DND-41 (cell line): ENCODE data around the gene HSD3B1.

Experiments
- ATAC-seq: fragments of 200-7000 bp; cut with Tn5 transposase; 3 replicates; pipeline ENCODE4 v1.9.1; 2021; ENCODE audit warnings: low read depth; ENCODE audit not compliant: insufficient read depth
- DNase-seq: peaks from one replicate; pipeline ENCODE4 v3.0.0-alpha.2; 2020
- H2AFZ ChIP-seq: 2 replicates; pipeline ENCODE4 v1.6.0; 2012; ENCODE audit warnings: low read depth, low read length
- H3K27ac ChIP-seq: 2 replicates; pipeline ENCODE4 v1.5.1; 2012; ENCODE audit warnings: low read length, inconsistent platforms
- H3K27me3 ChIP-seq: fragments of 200-600 bp; sonication (generic); 2 replicates; pipeline ENCODE4 v1.6.0; 2012; ENCODE audit warnings: low read length, mild to moderate bottlenecking, inconsistent platforms; ENCODE audit not compliant: insufficient read depth, poor library complexity
- H3K36me3 ChIP-seq: 2 replicates; pipeline ENCODE4 v1.5.1; 2012; ENCODE audit warnings: low read length, inconsistent platforms; ENCODE audit not compliant: insufficient read depth
- H3K4me1 ChIP-seq: 2 replicates; pipeline ENCODE4 v1.5.1; 2012; ENCODE audit warnings: mild to moderate bottlenecking, low read length; ENCODE audit not compliant: insufficient read depth
- H3K4me2 ChIP-seq: 2 replicates; pipeline ENCODE4 v1.6.0; 2012; ENCODE audit warnings: mild to moderate bottlenecking, moderate library complexity, low read length, inconsistent platforms; ENCODE audit not compliant: insufficient read depth
- H3K4me3 ChIP-seq, 2 experiments: fragments of 200-600 bp in 1 of 2; shearing (Covaris generic) in 1 of 2; 2 replicates each; pipeline ENCODE4 v1.5.1; 2012 to 2016; ENCODE audit warnings: inconsistent platforms in 2 of 2, low read length in 2 of 2, mild to moderate bottlenecking in 2 of 2, low read depth in 1 of 2, moderate library complexity in 1 of 2
- H3K79me2 ChIP-seq: 2 replicates; pipeline ENCODE4 v1.6.0; 2012; ENCODE audit warnings: low read length, inconsistent platforms; ENCODE audit not compliant: insufficient read depth
- H3K9ac ChIP-seq: 2 replicates; pipeline ENCODE4 v1.6.0; 2012; ENCODE audit warnings: low read depth, mild to moderate bottlenecking, inconsistent platforms, low read length, moderate library complexity
- H3K9me3 ChIP-seq: 2 replicates; pipeline ENCODE4 v1.5.1; 2012; ENCODE audit warnings: low read length, moderate library complexity, mild to moderate bottlenecking, inconsistent platforms; ENCODE audit not compliant: insufficient read depth, severe bottlenecking
- H4K20me1 ChIP-seq: 2 replicates; pipeline ENCODE4 v1.6.0; 2012; ENCODE audit warnings: low read length; ENCODE audit not compliant: insufficient read depth
- EZH2 ChIP-seq: IDR thresholded peaks from 3 replicates; pipeline ENCODE4 v1.6.1; 2012; ENCODE audit warnings: borderline replicate concordance, low read depth, mild to moderate bottlenecking, moderate library complexity, low read length, inconsistent platforms; ENCODE audit not compliant: severe bottlenecking
- TF ChIP-seq, protein P1 (sequence below): IDR thresholded peaks from 2 replicates; pipeline ENCODE4 v1.5.1; 2012; ENCODE audit warnings: borderline replicate concordance, low read length, moderate library complexity, mild to moderate bottlenecking; ENCODE audit not compliant: poor library complexity, severe bottlenecking; ENCODE audit errors: extremely low read depth

Gene HSD3B1

GRCh38 chr1:119535381-119535780 lies 28.4 kb downstream of the HSD3B1 start:
- Histone ChIP-seq H3K79me2 (no peaks in the 10 kb centered on the region), H3K27me3 (no peaks in the 10 kb centered on the region), H3K27ac (no peak overlapping the region), H3K36me3 (no peaks in the 10 kb centered on the region), H3K4me2 (no peak overlapping the region), H4K20me1 (no peaks in the 10 kb centered on the region), H3K4me1 (no peaks in the 10 kb centered on the region), H3K9ac (no peak overlapping the region), H3K4me3 (no peak overlapping the region), H3K9me3 (no peaks in the 10 kb centered on the region), H2AFZ (no peak overlapping the region)
- DNase-seq (no peak), ATAC-seq (no peak)
- TF ChIP-seq, protein P1, sequence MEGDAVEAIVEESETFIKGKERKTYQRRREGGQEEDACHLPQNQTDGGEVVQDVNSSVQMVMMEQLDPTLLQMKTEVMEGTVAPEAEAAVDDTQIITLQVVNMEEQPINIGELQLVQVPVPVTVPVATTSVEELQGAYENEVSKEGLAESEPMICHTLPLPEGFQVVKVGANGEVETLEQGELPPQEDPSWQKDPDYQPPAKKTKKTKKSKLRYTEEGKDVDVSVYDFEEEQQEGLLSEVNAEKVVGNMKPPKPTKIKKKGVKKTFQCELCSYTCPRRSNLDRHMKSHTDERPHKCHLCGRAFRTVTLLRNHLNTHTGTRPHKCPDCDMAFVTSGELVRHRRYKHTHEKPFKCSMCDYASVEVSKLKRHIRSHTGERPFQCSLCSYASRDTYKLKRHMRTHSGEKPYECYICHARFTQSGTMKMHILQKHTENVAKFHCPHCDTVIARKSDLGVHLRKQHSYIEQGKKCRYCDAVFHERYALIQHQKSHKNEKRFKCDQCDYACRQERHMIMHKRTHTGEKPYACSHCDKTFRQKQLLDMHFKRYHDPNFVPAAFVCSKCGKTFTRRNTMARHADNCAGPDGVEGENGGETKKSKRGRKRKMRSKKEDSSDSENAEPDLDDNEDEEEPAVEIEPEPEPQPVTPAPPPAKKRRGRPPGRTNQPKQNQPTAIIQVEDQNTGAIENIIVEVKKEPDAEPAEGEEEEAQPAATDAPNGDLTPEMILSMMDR = no peak
- no peak for TF ChIP-seq EZH2

GRCh38 chr1:119537966-119538365 lies 31.0 kb downstream of the HSD3B1 start:
- no peaks in the 10 kb centered on the region for H3K79me2 ChIP-seq
- H3K4me1 ChIP-seq = no peaks in the 10 kb centered on the region
- no peaks in the 10 kb centered on the region for H4K20me1 ChIP-seq
- H3K9ac ChIP-seq = no peak overlapping the region
- no peak overlapping the region for H2AFZ ChIP-seq
- H3K27ac ChIP-seq = no peak overlapping the region
- no peak overlapping the region for H3K4me2 ChIP-seq
- H3K36me3 ChIP-seq = no peaks in the 10 kb centered on the region
- H3K4me3 ChIP-seq = no peak overlapping the region
- H3K9me3 ChIP-seq = no peaks in the 10 kb centered on the region
- ATAC-seq = no peak
- TF ChIP-seq, protein P1 = no peak
- TF ChIP-seq EZH2 = no peak
- no peak for DNase-seq
- peaks cover 8% of the 10 kb centered on the region for H3K27me3 ChIP-seq

GRCh38 chr1:119539636-119540035 lies 32.6 kb downstream of the HSD3B1 start:
- TF ChIP-seq EZH2 = no peak
- TF ChIP-seq, protein P1 = no peak
- Histone ChIP-seq H2AFZ (no peak overlapping the region), H3K36me3 (no peaks in the 10 kb centered on the region), H3K4me1 (no peaks in the 10 kb centered on the region), H3K27ac (no peak overlapping the region), H3K9me3 (no peaks in the 10 kb centered on the region), H3K4me3 (no peak overlapping the region), H3K27me3 (peaks cover 8% of the 10 kb centered on the region), H3K79me2 (no peaks in the 10 kb centered on the region), H4K20me1 (no peaks in the 10 kb centered on the region), H3K4me2 (no peak overlapping the region), H3K9ac (no peak overlapping the region)
- no peak for ATAC-seq
- no peak for DNase-seq

- Histone ChIP-seq H3K79me2 (no peaks in the 10 kb centered on the region), H3K4me1 (no peaks in the 10 kb centered on the region), H2AFZ (no peak overlapping the region), H3K4me2 (no peak overlapping the region), H3K36me3 (no peaks in the 10 kb centered on the region), H4K20me1 (no peaks in the 10 kb centered on the region), H3K9ac (no peak overlapping the region), H3K27me3 (peaks cover 8% of the 10 kb centered on the region), H3K4me3 (no peak overlapping the region), H3K9me3 (no peaks in the 10 kb centered on the region), H3K27ac (no peak overlapping the region)
- TF ChIP-seq EZH2 = no peak
- TF ChIP-seq, protein P1 = no peak
- ATAC-seq (no peak), DNase-seq (no peak)
Measured at GRCh38 chr1:119541389-119541788, 34.4 kb downstream of the HSD3B1 start.
